Activated CD8-positive, alpha-beta T cell treated with anti-CD3 and anti-CD28 coated beads for 36 hours (primary cell): ENCODE data around the gene NHS. TPM values are rescaled to one million over a fixed set of nuclear protein-coding genes. Genes with fewer than 3 reads are reported as not detected.

Source experiments
- ATAC-seq: fragments of 200-7000 bp; cut with Tn5 transposase; one replicate; pipeline ENCODE4 v1.10.0; 2021; ENCODE audit warnings: mild to moderate bottlenecking, moderate library complexity
- CTCF ChIA-PET: fragments of 350-600 bp; sonication (Branson Sonifier 250); formaldehyde crosslinking; loops from one replicate; lab custom pipeline; 2021; ENCODE audit warnings: antibody characterized with exemption; lab: Charles Lee
- POLR2A ChIA-PET: fragments of 350-600 bp; sonication (Branson Sonifier 250); formaldehyde crosslinking; loops from one replicate; lab custom pipeline; 2021; ENCODE audit warnings: antibody characterized with exemption; lab: Charles Lee
- DNase-seq: peaks from one replicate; pipeline ENCODE4 v3.0.0-alpha.2; 2020
- H3K27ac Mint-ChIP-seq: one replicate; pipeline ENCODE4 v1.8.0; 2021; ENCODE audit warnings: mild to moderate bottlenecking, mixed read lengths
- H3K27me3 Mint-ChIP-seq: one replicate; pipeline ENCODE4 v1.8.0; 2021; ENCODE audit warnings: mixed read lengths
- H3K36me3 Mint-ChIP-seq: one replicate; pipeline ENCODE4 v1.8.0; 2021; ENCODE audit warnings: low read depth, mixed read lengths
- H3K4me1 Mint-ChIP-seq: one replicate; pipeline ENCODE4 v1.8.0; 2021; ENCODE audit warnings: low read depth, mixed read lengths
- H3K4me3 Mint-ChIP-seq: one replicate; pipeline ENCODE4 v1.8.0; 2021; ENCODE audit warnings: mild to moderate bottlenecking, moderate library complexity, mixed read lengths
- H3K9me3 Mint-ChIP-seq: one replicate; pipeline ENCODE4 v1.8.0; 2021; ENCODE audit warnings: mixed read lengths
- CTCF ChIP-seq: fragments of 200-600 bp; IDR thresholded peaks from one replicate; pipeline ENCODE4 v1.8.0; 2022; ENCODE audit warnings: antibody characterized with exemption, mild to moderate bottlenecking
- intact Hi-C: fragments of 100-400 bp; cut with micrococcal nuclease; formaldehyde crosslinking; loops from one replicate; pipeline ENCODE4 v1.10.0; 2022
- total RNA-seq, 2 experiments: library from RNA; stranded (reverse); gene quantifications; one replicate each; pipeline ENCODE4 v1.2.3, GENCODE V29; 2021

NHS gene
- total RNA-seq, 2 experiments from 2014 or later = 6.9 to 7.3 TPM

- peaks cover 7% of the 10 kb centered on the region for H3K4me1 Mint-ChIP-seq
- CTCF ChIA-PET = no interaction called here
Measured at GRCh38 chrX:17642891-17643290, 267.9 kb downstream of the NHS start.

DNA sequence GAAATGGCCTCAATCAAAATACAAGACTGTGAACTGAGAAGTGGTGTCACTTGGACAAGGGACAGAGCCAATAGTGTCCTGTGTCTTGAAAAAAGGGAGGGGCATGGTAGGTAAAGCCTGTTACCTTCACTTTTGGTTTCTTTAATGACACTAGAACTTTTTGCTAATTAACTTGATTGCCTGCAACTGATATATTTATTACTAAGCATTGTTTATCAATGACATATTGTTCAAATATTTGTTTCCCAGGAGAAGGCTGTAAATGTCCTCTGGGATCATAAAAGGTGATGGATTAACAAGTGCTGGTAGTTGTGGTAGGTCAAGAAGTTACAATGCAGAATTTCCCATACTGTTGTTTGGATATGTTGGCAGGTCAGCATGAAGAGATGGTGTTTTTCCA is 268.5 kb downstream of the NHS start:
- intact Hi-C loops = no loop called here
- H3K27ac Mint-ChIP-seq = no peak overlapping the region
- POLR2A ChIA-PET = no interaction called here
- H3K36me3 Mint-ChIP-seq = no peaks in the 10 kb centered on the region
- DNase-seq (no peak), ATAC-seq (no peak)
- H3K9me3 Mint-ChIP-seq = no peaks in the 10 kb centered on the region
- H3K4me3 Mint-ChIP-seq = no peak overlapping the region
- H3K4me1 Mint-ChIP-seq = peaks cover 7% of the 10 kb centered on the region
- CTCF ChIA-PET = no interaction called here
- H3K27me3 Mint-ChIP-seq = no peaks in the 10 kb centered on the region
- TF ChIP-seq CTCF = no peak

More at GRCh38 chrX:17642891-17643290, 267.9 kb downstream of the NHS start:
- H3K27me3 Mint-ChIP-seq = no peaks in the 10 kb centered on the region
- intact Hi-C loops = no loop called here
- H3K27ac Mint-ChIP-seq = no peak overlapping the region
- no peaks in the 10 kb centered on the region for H3K36me3 Mint-ChIP-seq
- TF ChIP-seq CTCF = no peak
- POLR2A ChIA-PET = interaction anchor here (0.9 kb wide), 1 partner anchor 110 kb away, joined by 3 read pairs; no protein-coding TSS in a partner anchor
- ATAC-seq = no peak
- H3K4me3 Mint-ChIP-seq = no peak overlapping the region
- no peaks in the 10 kb centered on the region for H3K9me3 Mint-ChIP-seq
- no peak for DNase-seq

GRCh38 chrX:17644001-17644400 is 269.0 kb downstream of the NHS start:
- H3K4me1 Mint-ChIP-seq = peaks cover 7% of the 10 kb centered on the region
- H3K9me3 Mint-ChIP-seq = no peaks in the 10 kb centered on the region
- no peak for ATAC-seq
- intact Hi-C loops = no loop called here
- H3K27ac Mint-ChIP-seq = no peak overlapping the region
- H3K36me3 Mint-ChIP-seq = no peaks in the 10 kb centered on the region
- no peak overlapping the region for H3K4me3 Mint-ChIP-seq
- ChIA-PET POLR2A (no interaction called here), CTCF (no interaction called here)
- no peaks in the 10 kb centered on the region for H3K27me3 Mint-ChIP-seq
- DNase-seq = no peak
- no peak for TF ChIP-seq CTCF

- Mint-ChIP-seq H3K27me3 (peaks cover 1% of the 10 kb centered on the region), H3K27ac (peak overlapping the region; percentile 85), H3K36me3 (no peaks in the 10 kb centered on the region), H3K4me3 (peak overlapping the region; percentile 85), H3K9me3 (no peaks in the 10 kb centered on the region), H3K4me1 (peaks cover 30% of the 10 kb centered on the region)
- ATAC-seq (peak; percentile 88), DNase-seq (peak; percentile 78)
- CTCF ChIA-PET = no interaction called here
- intact Hi-C loops = loop anchor here (2.0 kb wide), 1 partner anchor 29 kb away; no protein-coding TSS in a partner anchor
- POLR2A ChIA-PET = no interaction called here
- TF ChIP-seq CTCF = no peak
Measured at GRCh38 chrX:17654116-17654515, 279.1 kb downstream of the NHS start.

- Mint-ChIP-seq H3K36me3 (no peaks in the 10 kb centered on the region), H3K4me1 (peaks cover 30% of the 10 kb centered on the region), H3K27me3 (peaks cover 1% of the 10 kb centered on the region), H3K27ac (peak overlapping the region; percentile 85), H3K9me3 (no peaks in the 10 kb centered on the region), H3K4me3 (peak overlapping the region; percentile 85)
- CTCF ChIA-PET = no interaction called here
- DNase-seq (peak; percentile 31), ATAC-seq (no peak)
- POLR2A ChIA-PET = no interaction called here
- intact Hi-C loops = loop anchor here (2.0 kb wide), 1 partner anchor 27 kb away; no protein-coding TSS in a partner anchor
- TF ChIP-seq CTCF = no peak
Measured at GRCh38 chrX:17655211-17656034, 280.4 kb downstream of the NHS start.
